HG02642 (cell line): ENCODE results near the gene CHSY1.
A peak's percentile ranks its signal among the peaks of the same experiment; 100 is the strongest.

Source experiments
- ATAC-seq: cut with Tn5 transposase; IDR thresholded peaks from one replicate; pipeline ENCODE4 v1.9.1; 2021; ENCODE audit warnings: mild to moderate bottlenecking; ENCODE audit not compliant: unreplicated experiment, poor library complexity

The CHSY1 gene

DNA sequence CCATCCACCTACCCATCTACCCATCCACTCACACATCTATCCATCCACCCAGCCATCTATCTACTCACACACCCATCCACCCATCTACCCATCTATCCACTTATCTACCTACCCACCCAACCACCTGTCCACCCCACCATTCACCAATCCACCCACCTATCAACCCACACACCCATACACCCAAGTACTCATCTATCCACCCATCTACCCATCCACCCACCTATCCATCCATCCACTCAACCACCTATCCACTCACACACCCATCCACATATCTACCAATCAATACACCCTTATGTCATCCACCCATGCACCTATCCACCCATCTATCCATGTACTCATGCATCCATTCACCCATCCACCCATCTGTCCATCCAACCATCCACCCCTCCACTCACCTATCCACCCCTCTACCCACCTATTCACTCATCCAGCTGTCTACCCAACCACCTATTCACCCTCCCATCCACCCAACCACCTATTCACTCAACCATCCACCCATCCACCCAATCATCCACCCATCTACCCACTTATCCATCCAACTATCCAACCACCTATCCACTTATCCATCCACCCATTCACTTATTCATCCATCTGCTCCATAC lies 109.8 kb downstream of the CHSY1 start:
- ATAC-seq, result no peak

GRCh38 chr15:101140697-101141065 lies 111.2 kb downstream of the CHSY1 start:
- no peak for ATAC-seq

- ATAC-seq, result no peak
These were observed 111.7 kb downstream of the CHSY1 start for GRCh38 chr15:101139986-101140696.

DNA sequence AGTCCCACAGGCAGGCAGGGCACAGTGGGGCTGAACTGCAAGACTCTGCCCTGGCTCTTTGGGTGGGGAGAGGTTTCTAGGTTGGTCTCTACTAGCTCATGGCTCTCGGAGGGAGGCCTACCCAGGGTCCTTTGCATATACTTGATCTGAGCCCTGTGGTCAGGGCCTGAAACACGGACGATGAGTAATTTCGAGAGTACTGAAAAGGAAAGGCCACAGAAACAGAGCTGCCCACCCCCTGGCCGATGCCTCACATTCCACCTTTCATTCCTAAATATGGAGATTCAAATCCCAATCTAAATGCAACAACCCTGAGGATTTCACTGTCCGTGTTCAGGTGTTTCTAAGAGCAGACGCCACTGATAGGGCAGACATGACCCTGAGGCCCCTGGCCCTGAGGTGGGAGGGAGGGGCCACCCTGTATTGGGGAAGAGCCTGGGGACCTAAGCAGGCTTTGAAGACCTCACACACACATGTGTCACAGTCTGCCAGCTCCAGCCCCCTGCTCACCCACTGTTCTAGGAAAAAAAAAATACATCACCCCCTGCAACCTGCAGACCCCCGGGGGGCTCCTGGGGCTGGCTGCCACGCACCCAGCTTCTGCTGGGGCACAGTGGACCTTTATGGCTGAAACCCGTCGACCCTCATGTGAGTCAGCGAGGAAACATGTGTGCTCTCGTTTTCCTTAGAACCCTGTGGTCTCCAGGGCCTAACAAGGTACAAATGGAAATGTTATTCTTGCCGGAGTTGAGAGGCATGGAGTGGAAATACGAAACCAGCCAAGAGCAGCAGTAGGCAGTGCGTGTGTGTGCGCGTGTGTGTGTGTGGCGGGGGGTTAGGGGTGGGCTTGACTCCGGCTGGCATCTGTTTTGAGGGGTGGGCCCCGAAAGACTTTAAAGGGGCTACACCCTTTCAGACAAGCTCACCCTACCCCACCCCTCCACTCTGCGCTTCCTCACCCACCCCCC lies 112.7 kb downstream of the CHSY1 start:
- peak; percentile 55 for ATAC-seq

DNA sequence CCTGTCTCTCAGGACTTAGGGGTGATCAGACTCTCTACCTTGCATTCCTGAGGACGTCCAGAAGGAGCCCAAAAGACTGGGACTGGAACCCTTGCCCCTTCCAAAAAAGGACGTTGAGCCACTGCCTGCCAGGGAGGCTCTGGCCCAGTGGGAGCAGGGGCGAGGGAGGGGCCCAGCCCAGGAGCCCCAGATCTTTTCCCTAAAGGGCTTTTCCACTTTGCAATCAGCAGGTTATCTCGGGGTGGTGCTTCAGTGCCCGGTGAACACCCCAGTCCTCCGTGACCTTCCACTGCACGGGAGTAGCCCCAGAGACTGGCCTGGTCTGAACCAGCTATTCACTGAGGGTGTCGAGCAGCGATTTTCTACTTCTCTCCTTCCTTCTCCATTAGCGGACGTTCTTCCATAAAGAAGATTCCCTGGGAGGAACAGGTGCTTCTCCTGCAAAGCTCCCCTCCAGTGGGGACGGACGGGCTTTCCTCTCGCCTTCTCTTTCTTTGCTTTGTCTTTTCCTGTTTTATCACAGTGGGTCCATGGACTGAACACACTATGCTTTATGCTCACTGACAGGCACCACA lies 113.7 kb downstream of the CHSY1 start:
- ATAC-seq, result no peak

DNA sequence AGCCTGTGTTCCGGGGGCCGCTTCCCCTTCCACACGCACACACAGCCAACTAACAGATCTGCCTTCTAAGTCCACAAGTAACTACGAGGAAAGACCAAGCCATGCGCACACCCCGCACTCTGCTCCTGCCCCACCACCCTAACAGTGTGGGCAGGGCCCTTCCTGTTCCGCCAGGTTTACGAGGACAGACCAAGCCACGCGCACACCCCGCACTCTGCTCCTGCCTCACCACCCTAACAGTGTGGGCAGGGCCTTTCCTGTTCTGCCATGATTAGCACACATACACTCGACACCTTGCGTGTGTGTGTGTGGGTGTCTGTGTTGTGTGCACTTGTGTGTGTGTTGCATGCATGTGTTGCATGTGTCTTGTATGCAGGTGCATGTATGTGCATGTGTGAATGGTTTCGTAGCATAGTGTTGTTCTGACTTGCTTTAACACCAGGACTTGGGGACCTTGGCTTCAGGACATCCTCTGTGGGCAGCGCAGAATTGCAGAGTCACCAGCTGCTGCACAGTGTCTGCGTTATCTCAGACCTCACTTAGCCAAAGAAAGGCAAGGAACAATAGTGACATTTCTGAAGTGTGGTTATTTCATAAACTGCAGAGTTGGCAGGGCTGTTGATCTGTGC lies 114.4 kb downstream of the CHSY1 start:
- ATAC-seq, result no peak

DNA sequence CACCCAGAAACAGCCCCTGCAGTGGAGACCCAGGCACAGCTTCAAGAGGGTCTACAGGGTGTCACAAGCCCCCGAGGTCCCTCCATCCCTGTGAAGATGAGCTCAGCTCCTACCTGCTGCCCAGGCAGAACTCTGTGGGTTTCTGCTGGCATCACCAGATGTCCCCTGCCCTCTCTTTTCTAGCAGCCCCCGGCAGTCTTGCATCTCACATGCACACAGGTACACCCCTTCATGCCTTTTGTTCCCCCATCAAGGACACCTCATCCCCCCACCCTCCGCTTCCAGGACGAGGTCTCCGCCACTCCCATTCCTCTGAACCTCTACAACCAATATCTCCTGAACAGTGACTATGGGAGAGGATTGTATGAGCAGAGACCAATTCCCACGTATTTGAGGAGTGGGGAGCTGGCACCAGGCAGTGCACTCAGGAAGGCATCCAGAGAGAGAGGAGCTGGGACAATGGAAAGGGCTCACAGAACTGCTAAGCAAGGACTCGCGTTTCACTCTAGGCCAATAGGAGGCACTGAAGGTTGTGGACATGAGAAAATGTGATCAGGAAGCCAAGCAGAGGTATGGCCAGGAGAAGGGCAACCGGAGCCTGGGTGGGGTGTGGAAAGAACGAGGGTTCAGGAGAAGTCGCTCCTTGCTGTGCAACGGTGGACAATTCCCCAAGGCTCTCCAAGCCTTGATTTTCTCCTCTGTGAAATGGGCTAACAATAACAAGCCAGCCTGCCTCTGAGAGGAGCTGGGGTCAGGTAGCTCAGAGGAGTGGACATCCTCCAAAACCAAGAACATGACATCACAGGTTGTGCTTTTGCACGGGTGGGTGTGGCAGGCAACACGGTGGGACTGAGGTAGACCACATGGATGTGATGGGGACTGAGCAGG lies 115.2 kb downstream of the CHSY1 start:
- ATAC-seq, result no peak

DNA sequence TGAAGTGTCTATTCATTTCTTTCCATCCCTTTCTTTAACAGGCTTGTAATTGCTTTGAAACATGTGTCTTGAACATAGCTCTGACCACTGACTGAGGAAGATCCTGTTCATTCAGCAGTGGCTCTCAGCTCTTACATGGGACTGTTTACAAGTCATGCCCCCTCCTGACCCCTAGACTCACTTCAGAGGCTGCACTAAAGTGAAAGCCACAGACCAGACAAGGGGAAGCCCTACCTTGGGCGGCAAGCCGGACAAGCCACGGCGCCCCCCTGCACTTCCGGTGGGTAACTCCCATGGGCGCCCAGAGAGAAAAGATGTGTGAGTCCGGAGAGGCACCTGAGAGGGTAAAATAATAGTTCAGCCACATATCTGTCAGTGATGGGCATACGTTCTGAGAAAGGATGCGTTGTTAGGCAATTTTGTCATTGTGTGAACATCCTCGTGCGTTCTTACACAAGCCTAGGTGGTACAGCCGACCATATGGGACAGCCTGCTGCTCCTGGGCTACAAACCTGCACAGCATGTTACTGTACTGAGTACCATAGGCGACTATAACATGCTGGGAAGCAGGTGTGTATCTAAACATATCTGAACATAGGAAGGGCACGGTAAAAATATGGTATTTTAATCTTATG lies 116.2 kb downstream of the CHSY1 start:
- ATAC-seq, result peak; percentile 70

GRCh38 chr15:101134780-101135179 lies 117.1 kb downstream of the CHSY1 start:
- no peak for ATAC-seq

DNA sequence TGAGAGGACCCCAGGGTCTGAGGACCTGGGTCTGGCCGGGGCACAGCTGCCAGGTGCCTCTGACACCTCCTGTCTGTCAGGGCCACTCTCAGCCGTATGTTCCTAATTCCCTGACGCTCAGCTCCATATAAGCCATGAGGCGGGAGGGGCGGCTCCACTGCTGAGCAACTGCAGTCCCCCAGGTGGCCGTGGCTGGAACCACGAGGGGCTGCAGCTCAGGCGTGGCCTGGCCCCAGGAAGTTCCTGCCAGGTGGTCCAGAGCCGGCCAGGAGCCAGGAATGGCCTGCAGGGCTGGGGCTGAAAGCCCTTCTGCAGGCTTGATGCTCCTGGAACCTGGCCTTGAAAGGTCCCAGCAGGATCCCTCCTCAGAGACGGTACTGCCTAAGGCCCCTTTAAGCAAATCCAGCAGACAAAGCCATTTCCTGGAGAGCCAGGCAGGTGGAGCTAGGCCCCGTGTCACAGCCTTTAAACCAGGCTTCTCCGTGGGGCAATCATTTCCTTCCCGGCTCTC lies 118.0 kb downstream of the CHSY1 start:
- ATAC-seq, result no peak

GRCh38 chr15:101133181-101133460 lies 118.7 kb downstream of the CHSY1 start:
- ATAC-seq, result no peak

DNA sequence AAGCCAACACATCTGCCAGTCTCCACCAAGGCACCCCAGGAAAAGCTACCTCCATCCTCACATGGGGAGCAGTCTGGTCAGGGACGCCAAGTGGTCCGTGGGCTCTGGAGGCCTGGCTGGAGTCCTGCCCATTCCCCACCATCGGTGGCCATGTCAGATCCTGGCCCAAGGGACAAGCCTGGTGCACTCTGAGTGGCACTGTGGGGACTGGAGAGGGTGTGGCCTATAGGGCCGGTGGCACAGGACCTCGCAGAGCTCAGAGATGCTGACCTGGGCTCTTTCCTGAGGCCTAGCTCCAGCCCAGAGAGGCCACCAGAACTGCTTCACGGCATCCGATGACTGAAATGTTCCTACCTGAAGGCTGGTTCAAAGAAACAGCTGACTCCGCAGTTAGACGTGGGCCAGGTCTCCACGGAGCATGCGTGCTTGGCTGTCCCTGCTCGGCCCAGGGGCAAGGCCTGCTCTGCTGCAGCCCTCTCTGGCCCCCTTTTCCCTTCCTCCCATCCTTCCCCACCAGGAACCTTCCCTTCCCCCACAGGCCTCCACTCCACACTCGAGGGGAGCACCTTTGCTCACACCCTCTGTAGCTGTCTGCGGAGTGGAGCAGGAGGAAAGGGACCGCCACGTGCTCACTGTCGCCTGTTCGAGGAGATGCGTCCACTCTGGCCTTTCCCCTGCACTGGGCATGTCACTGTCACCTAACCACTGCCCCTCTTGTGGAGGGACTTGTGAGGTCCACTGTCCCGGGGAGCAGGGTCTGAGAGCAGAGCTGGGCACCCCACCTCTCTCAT lies 119.3 kb downstream of the CHSY1 start:
- no peak for ATAC-seq

DNA sequence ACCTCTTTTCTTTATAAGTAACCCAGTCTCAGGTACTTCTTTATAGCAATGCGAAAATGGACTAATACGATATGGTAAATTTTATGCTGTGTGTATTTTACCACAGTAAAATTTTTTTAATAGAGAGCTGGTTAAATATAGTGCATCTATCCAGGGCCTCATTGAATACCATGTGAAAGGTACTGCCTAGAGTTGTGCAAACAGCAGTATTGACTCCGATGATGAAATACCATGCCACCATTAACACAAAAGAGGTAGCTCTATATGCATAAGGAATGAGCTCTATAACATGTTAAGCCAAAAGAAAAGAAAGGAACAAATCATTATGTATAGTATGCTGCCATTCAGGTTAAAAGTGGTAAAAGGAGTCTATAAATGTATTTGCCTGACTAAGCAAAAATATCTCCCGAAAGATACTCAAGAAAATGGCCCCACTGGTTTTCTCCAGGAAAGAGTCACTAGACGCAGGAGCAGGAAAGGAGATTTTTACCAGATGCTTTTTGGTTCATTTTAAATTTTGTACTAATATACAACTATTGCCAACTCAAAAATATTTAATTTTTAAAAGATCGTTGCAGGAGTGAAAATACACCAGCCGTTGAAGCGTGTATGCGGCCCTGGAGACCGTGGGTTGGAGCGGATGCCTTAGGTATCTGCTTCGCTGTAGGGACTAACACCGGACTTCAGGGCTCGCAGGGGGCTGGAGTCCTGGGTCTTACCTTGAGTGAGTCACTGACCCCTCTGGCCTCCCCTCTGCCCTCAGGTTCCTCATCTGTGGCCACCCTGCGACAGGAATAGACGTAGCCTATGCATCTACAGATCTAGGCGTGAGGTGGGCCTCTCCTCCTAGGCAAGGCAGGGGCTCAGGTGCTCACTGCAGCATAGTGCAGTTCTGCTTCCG lies 120.1 kb downstream of the CHSY1 start:
- ATAC-seq, result no peak

DNA sequence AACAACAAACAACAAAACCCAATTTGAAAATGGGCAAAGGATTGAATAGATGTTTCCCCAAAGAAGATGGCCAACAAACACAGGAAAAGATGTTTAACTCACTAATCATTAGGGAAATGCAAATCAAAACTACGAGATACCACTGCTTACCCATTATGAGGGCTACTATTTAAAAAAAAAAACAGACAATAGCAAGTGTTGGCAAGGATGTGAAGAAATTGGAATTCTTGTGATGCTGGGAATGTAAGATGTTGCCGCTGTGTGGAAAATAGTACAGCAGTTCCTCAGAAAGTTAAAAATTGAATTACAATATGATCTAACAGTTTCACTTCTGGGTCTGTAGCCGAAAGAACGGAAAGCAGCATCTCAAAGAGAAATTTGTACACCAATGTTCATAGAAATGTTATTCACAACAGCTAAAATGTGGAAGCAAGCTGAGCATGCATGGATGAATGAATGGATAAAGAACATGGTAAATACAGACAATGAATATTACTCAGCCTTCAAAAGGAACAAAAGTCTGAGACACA lies 121.9 kb downstream of the CHSY1 start:
- no peak for ATAC-seq

DNA sequence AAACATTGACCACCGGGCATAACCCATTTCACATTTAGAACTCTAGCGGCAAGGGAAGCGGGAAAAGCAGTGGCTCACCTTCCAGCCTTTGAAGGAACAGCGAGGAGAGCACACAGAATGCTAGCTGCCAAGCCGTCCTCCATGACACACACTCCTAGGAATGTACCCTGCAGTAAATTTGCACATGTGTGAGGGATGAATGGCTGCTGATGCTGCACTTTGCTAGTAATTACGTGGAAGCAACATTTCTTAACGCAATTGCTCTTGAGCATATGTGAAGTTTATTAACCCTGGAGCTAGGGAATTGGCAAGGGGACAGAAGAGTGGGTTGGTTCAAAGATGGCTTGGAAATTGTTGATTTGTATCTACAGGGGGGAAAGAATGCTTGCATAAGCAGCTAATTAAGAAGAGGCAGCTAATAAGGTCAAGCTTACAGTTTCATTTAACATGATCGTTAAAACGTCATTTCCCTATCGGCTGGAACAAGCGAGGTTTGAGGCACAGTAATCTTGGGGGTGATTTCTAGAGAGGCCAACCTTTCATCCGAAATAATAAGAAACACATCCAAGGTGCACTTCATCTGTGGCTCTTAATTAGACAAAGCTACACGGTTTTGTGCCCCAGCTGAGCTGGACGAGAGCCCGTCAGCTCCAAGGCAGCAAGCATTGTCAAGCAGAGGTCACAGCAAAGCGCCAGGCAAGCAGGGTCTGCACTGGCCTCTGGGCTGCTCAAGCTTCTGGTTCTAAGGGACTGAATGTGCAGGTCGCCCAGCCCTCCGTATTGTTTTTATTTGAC lies 123.4 kb downstream of the CHSY1 start:
- no peak for ATAC-seq

- ATAC-seq, result peak; percentile 67
These were observed 124.3 kb downstream of the CHSY1 start for GRCh38 chr15:101127506-101128076.
